Loucy (cell line): Measurements from ENCODE around the gene METTL15.
"Not testable (repeated sequence)": the region's sequence is repeated elsewhere in the genome, so short reads cannot be mapped to it uniquely, and the experiment has no call there.

Source experiments
- H2AFZ ChIP-seq: fragments of 200-600 bp; sonication (generic); 2 replicates; pipeline ENCODE4 v1.6.0; 2016; ENCODE audit warnings: antibody characterized with exemption, mild to moderate bottlenecking, low read length, moderate library complexity
- H3F3A ChIP-seq: fragments of 200-600 bp; 2 replicates; pipeline ENCODE4 v1.6.0; 2016; ENCODE audit warnings: antibody characterized with exemption, low read depth, mild to moderate bottlenecking
- H3K27me3 ChIP-seq: fragments of 200-600 bp; sonication (generic); 2 replicates; pipeline ENCODE4 v1.6.1; 2014; ENCODE audit warnings: low read length, mild to moderate bottlenecking; ENCODE audit not compliant: insufficient read depth, poor library complexity, severe bottlenecking
- H3K36me3 ChIP-seq: fragments of 200-600 bp; sonication (generic); 2 replicates; pipeline ENCODE4 v1.6.1; 2016; ENCODE audit warnings: low read length; ENCODE audit not compliant: insufficient read depth
- H3K4me1 ChIP-seq: fragments of 200-600 bp; sonication (generic); 2 replicates; pipeline ENCODE4 v1.5.1; 2014; ENCODE audit warnings: low read length, mild to moderate bottlenecking; ENCODE audit not compliant: insufficient read depth, poor library complexity, severe bottlenecking
- H3K4me2 ChIP-seq: fragments of 200-600 bp; sonication (generic); 2 replicates; pipeline ENCODE4 v1.6.0; 2014; ENCODE audit warnings: antibody characterized with exemption, low read length, low read depth, mild to moderate bottlenecking; ENCODE audit not compliant: poor library complexity, severe bottlenecking
- H3K4me3 ChIP-seq: fragments of 200-600 bp; sonication (generic); 2 replicates; pipeline ENCODE4 v1.5.1; 2014; ENCODE audit warnings: low read length, mild to moderate bottlenecking, mixed read lengths; ENCODE audit not compliant: poor library complexity, severe bottlenecking
- H3K79me2 ChIP-seq: fragments of 200-600 bp; sonication (generic); 2 replicates; pipeline ENCODE4 v1.6.1; 2014; ENCODE audit warnings: low read length; ENCODE audit not compliant: insufficient read depth
- H3K9ac ChIP-seq: fragments of 200-600 bp; sonication (generic); 2 replicates; pipeline ENCODE4 v1.6.0; 2014; ENCODE audit warnings: mild to moderate bottlenecking, low read depth, low read length, moderate library complexity; ENCODE audit not compliant: poor library complexity, severe bottlenecking
- H3K9me2 ChIP-seq: fragments of 200-600 bp; sonication (generic); replicated peaks from 2 replicates; pipeline ENCODE4 v1.6.1; 2016; ENCODE audit warnings: low read depth, low read length, mixed read lengths
- H3K9me3 ChIP-seq: fragments of 200-600 bp; sonication (generic); 2 replicates; pipeline ENCODE4 v1.6.1; 2014; ENCODE audit warnings: mild to moderate bottlenecking, antibody characterized with exemption, low read length, low read depth; ENCODE audit not compliant: insufficient read depth
- H4K20me1 ChIP-seq: fragments of 200-600 bp; sonication (generic); 2 replicates; pipeline ENCODE4 v1.6.0; 2014; ENCODE audit warnings: antibody characterized with exemption, low read length, mild to moderate bottlenecking; ENCODE audit not compliant: insufficient read depth, poor library complexity, severe bottlenecking
- CTCF ChIP-seq: fragments of 200-600 bp; sonication (generic); conservative IDR thresholded peaks from 2 replicates; pipeline ENCODE4 v1.5.1; 2014; ENCODE audit warnings: mild to moderate bottlenecking, antibody characterized with exemption, low read length
- EZH2phosphoT487 ChIP-seq: fragments of 200-600 bp; IDR thresholded peaks from 2 replicates; pipeline ENCODE4 v1.6.1; 2018; ENCODE audit warnings: antibody characterized with exemption, mild to moderate bottlenecking, moderate library complexity, borderline replicate concordance

The METTL15 gene

GRCh38 chr11:28269586-28269985 lies 161.4 kb downstream of the METTL15 start:
- no peaks in the 10 kb centered on the region for H3K4me1 ChIP-seq
- peaks cover 4% of the 10 kb centered on the region for H4K20me1 ChIP-seq
- H3K4me3 ChIP-seq: no peak overlapping the region
- H2AFZ ChIP-seq: no peak overlapping the region
- H3K27me3 ChIP-seq: no peaks in the 10 kb centered on the region
- no peaks in the 10 kb centered on the region for H3K36me3 ChIP-seq
- H3K9me2 ChIP-seq: no peaks in the 10 kb centered on the region
- H3K4me2 ChIP-seq: no peak overlapping the region
- H3K9ac ChIP-seq: no peak overlapping the region
- H3K9me3 ChIP-seq: no peaks in the 10 kb centered on the region
- no peaks in the 10 kb centered on the region for H3K79me2 ChIP-seq
- no peaks in the 10 kb centered on the region for H3F3A ChIP-seq
- no peak for TF ChIP-seq CTCF
- no peak for TF ChIP-seq EZH2phosphoT487

DNA sequence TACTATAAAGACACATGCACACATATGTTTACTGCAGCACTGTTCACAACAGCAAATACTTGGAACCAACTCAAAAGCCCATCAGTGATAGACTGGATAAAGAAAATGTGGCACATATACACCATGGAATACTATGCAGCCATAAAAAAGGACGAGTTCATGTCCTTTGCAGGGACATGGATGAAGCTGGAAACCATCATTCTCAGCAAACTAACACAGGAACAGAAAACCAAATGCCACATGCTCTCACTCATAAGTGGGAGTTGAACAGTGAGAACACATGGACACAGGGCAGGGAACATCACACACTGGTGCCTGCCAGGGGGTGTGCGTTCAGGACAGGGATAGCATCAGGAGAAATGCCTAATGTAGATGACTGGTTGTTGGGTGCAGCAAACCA lies 164.1 kb downstream of the METTL15 start:
- not testable (repeated sequence) for H3K36me3 ChIP-seq, H4K20me1 ChIP-seq, H3K4me3 ChIP-seq, H3K9ac ChIP-seq, H3K9me3 ChIP-seq, H3K4me1 ChIP-seq, H3K4me2 ChIP-seq, H3K27me3 ChIP-seq, H3K79me2 ChIP-seq, H3K9me2 ChIP-seq, H2AFZ ChIP-seq, H3F3A ChIP-seq

DNA sequence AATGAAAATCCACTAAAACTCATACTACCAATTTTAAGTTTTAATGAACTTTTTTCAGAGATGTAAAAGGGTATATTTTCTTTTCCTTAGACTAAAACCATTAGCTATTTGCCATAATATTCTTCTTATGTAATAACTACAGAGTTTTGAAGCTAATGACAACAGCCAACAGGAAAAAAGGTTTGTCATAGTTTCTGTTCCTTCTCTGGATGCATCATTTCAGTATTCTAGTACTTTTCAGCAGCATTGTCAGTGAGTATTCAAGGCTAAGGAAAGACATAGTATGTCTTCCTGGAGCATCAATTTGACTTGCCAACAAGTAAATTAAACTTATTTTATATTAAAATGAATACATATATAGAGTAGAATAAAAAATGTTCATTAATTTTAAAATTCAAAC lies 166.0 kb downstream of the METTL15 start:
- H3K79me2 ChIP-seq: no peaks in the 10 kb centered on the region
- TF ChIP-seq EZH2phosphoT487: no peak
- TF ChIP-seq CTCF: no peak
- H2AFZ ChIP-seq: no peak overlapping the region
- no peaks in the 10 kb centered on the region for H3K9me3 ChIP-seq
- no peak overlapping the region for H3K9ac ChIP-seq
- peaks cover 4% of the 10 kb centered on the region for H4K20me1 ChIP-seq
- H3K36me3 ChIP-seq: no peaks in the 10 kb centered on the region
- H3K4me2 ChIP-seq: no peak overlapping the region
- no peaks in the 10 kb centered on the region for H3F3A ChIP-seq
- H3K27me3 ChIP-seq: no peaks in the 10 kb centered on the region
- H3K9me2 ChIP-seq: no peaks in the 10 kb centered on the region
- H3K4me3 ChIP-seq: no peak overlapping the region
- H3K4me1 ChIP-seq: no peaks in the 10 kb centered on the region

- H3K9ac ChIP-seq: no peak overlapping the region
- no peaks in the 10 kb centered on the region for H3K79me2 ChIP-seq
- H3K4me1 ChIP-seq: no peaks in the 10 kb centered on the region
- no peak for TF ChIP-seq CTCF
- no peak for TF ChIP-seq EZH2phosphoT487
- no peaks in the 10 kb centered on the region for H4K20me1 ChIP-seq
- H3K9me3 ChIP-seq: no peaks in the 10 kb centered on the region
- no peaks in the 10 kb centered on the region for H3F3A ChIP-seq
- H3K36me3 ChIP-seq: no peaks in the 10 kb centered on the region
- no peak overlapping the region for H3K4me3 ChIP-seq
- H3K9me2 ChIP-seq: no peaks in the 10 kb centered on the region
- H2AFZ ChIP-seq: no peak overlapping the region
- H3K27me3 ChIP-seq: no peaks in the 10 kb centered on the region
- no peak overlapping the region for H3K4me2 ChIP-seq
These were observed 176.0 kb downstream of the METTL15 start for GRCh38 chr11:28284196-28284595.
